Endothelial cell of umbilical vein (primary cell): Measurements from ENCODE around the gene ATP6V0E2. TPM values are rescaled to one million over a fixed set of nuclear protein-coding genes. Genes with fewer than 3 reads are reported as not detected.

Experiments
- BruUV-seq: library from RNA; stranded (reverse); fragments of 400-500 nt; replicated peaks from 2 replicates; lab custom pipeline; 2021; lab: Mats Ljungman, UMichigan
- CTCF ChIA-PET: fragments of 300-600, 350-600 bp; sonication (Branson Sonifier 250); formaldehyde crosslinking; loops from one replicate; lab custom pipeline; 2021; ENCODE audit warnings: antibody characterized with exemption, inconsistent platforms; lab: Charles Lee
- POLR2A ChIA-PET: fragments of 300-600, 350-600 bp; sonication (Branson Sonifier 250); formaldehyde crosslinking; loops from one replicate; lab custom pipeline; 2021; ENCODE audit warnings: antibody characterized with exemption, inconsistent platforms; lab: Charles Lee
- DNase-seq: peaks from one replicate; pipeline ENCODE4 v3.0.0-alpha.2; 2011; ENCODE audit warnings: low read depth, low spot score
- FAIRE-seq: peaks from 2 replicates; lab custom pipeline; 2011; peaks lifted over from hg19 to GRCh38; lab: Jason Lieb, UNC
- H2AFZ ChIP-seq: 2 replicates; pipeline ENCODE4 v1.6.0; 2012; ENCODE audit warnings: low read depth, low read length, control low read depth, inconsistent platforms
- H3K27ac ChIP-seq: 2 replicates; pipeline ENCODE4 v1.5.1; 2011; ENCODE audit warnings: low read depth, mild to moderate bottlenecking, control low read depth, low read length, moderate library complexity; ENCODE audit not compliant: insufficient read depth
- H3K27me3 ChIP-seq, 2 experiments: 2 replicates each; pipeline versions ENCODE4 v1.6.0 to v1.6.1; 2011; ENCODE audit warnings: low read length in 2 of 2, mixed read lengths in 1 of 2; ENCODE audit not compliant: control insufficient read depth in 2 of 2, insufficient read depth in 2 of 2
- H3K36me3 ChIP-seq, 2 experiments: 2 replicates in 1 of 2; 3 replicates in 1 of 2; pipeline ENCODE4 v1.5.1; 2011; ENCODE audit warnings: low read length in 2 of 2, mild to moderate bottlenecking in 1 of 2, moderate library complexity in 1 of 2; ENCODE audit not compliant: control insufficient read depth in 2 of 2, insufficient read depth in 2 of 2; ENCODE audit errors: extremely low read depth in 1 of 2
- H3K4me1 ChIP-seq: 3 replicates; pipeline ENCODE4 v1.5.1; 2011; ENCODE audit warnings: mild to moderate bottlenecking, low read length; ENCODE audit not compliant: control insufficient read depth, insufficient read depth; ENCODE audit errors: extremely low read depth
- H3K4me2 ChIP-seq: 2 replicates; pipeline ENCODE4 v1.6.1; 2011; ENCODE audit warnings: low read length, control low read depth, mixed read lengths; ENCODE audit not compliant: insufficient read depth
- H3K4me3 ChIP-seq, 3 experiments: fragments of 200-600 bp in 1 of 3; sonication (generic), shearing (Covaris generic) in 1 of 3; replicated peaks in 1 of 3; 2 replicates each; pipeline ENCODE4 v1.5.1; 2011 to 2016; ENCODE audit warnings: control low read depth in 3 of 3, low read length in 3 of 3, mild to moderate bottlenecking in 2 of 3, inconsistent platforms in 1 of 3, low read depth in 1 of 3, moderate library complexity in 1 of 3; ENCODE audit not compliant: insufficient read depth in 1 of 3
- H3K79me2 ChIP-seq: 2 replicates; pipeline ENCODE4 v1.6.0; 2012; ENCODE audit warnings: low read length, inconsistent platforms; ENCODE audit not compliant: control insufficient read depth, insufficient read depth
- H3K9ac ChIP-seq: replicated peaks from 2 replicates; pipeline ENCODE3; 2011; ENCODE audit warnings: low read length, control low read depth; ENCODE audit not compliant: insufficient read depth; ENCODE audit errors: extremely low read depth
- H3K9me1 ChIP-seq: replicated peaks from 3 replicates; pipeline ENCODE4 v1.6.0; 2011; ENCODE audit warnings: mild to moderate bottlenecking, low read length; ENCODE audit not compliant: control insufficient read depth, insufficient read depth; ENCODE audit errors: extremely low read depth
- H3K9me3 ChIP-seq: replicated peaks from 2 replicates; pipeline ENCODE4 v1.5.1; 2012; ENCODE audit warnings: low read length, inconsistent platforms; ENCODE audit not compliant: control insufficient read depth, insufficient read depth
- H4K20me1 ChIP-seq: replicated peaks from 2 replicates; pipeline ENCODE3; 2011; ENCODE audit warnings: mild to moderate bottlenecking, low read length; ENCODE audit not compliant: control insufficient read depth, insufficient read depth; ENCODE audit errors: extremely low read depth
- EZH2 ChIP-seq: IDR thresholded peaks from 2 replicates; pipeline ENCODE4 v1.6.1; 2012; ENCODE audit warnings: borderline replicate concordance, low read depth, mild to moderate bottlenecking, moderate library complexity, low read length, inconsistent platforms; ENCODE audit not compliant: severe bottlenecking
- FOS ChIP-seq: IDR thresholded peaks from 2 replicates; pipeline ENCODE4 v1.6.1; 2011; ENCODE audit warnings: mild to moderate bottlenecking, low read length, moderate library complexity, borderline replicate concordance; ENCODE audit not compliant: insufficient read depth
- GATA2 ChIP-seq: IDR thresholded peaks from 2 replicates; pipeline ENCODE4 v1.7.0; 2011; ENCODE audit warnings: low read depth, mild to moderate bottlenecking, moderate library complexity, mixed read lengths, low read length; ENCODE audit not compliant: insufficient read length, insufficient read depth
- JUN ChIP-seq: IDR thresholded peaks from 2 replicates; pipeline ENCODE4 v1.6.1; 2011; ENCODE audit warnings: borderline replicate concordance, low read depth; ENCODE audit not compliant: insufficient read length, insufficient read depth
- MYC ChIP-seq: IDR thresholded peaks from one replicate; pipeline ENCODE4 v1.6.1; 2011; ENCODE audit warnings: mild to moderate bottlenecking, low read depth, low read length
- POLR2A ChIP-seq: IDR thresholded peaks from 2 replicates; pipeline ENCODE4 v1.6.1; 2012; ENCODE audit warnings: low read depth, mild to moderate bottlenecking, control low read depth, low read length
- POLR2AphosphoS5 ChIP-seq: IDR thresholded peaks from 2 replicates; pipeline ENCODE4 v1.6.1; 2012; ENCODE audit warnings: low read depth, mild to moderate bottlenecking, control low read depth, low read length, moderate library complexity; ENCODE audit not compliant: insufficient read depth
- dilution Hi-C: fragments of 300-500 bp; cut with MboI; formaldehyde crosslinking; loops from one replicate; pipeline ENCODE4 v1.15.0; 2019; ENCODE audit warnings: low sequenced_read_pairs; ENCODE audit not compliant: extremely low pct_ligation_motif_present
- intact Hi-C: fragments of 100-400 bp; cut with micrococcal nuclease; formaldehyde crosslinking; loops from one replicate; pipeline ENCODE4 v1.10.0; 2022
- polyA plus RNA-seq, 4 experiments: library from polyadenylated mRNA; depleted of rRNA in 3 of 4; stranded (reverse) in 3 of 4; unstranded in 1 of 4; fragments of >200 nt; gene quantifications; 2 replicates each; pipeline versions ENCODE4 v1.2.1 to v1.2.3, GENCODE V29; 2011 to 2012; ENCODE audit warnings: missing spikeins in 1 of 4
- total RNA-seq: library from RNA; stranded (reverse); gene quantifications from 2 replicates; pipeline ENCODE4 v1.2.3, GENCODE V29; 2021

Gene ATP6V0E2
- total and polyA plus RNA-seq, 2 donors (not counting 3 experiments of a cell fraction or from before 2014, with no cell fraction given): 27.8 to 36.8 TPM

DNA sequence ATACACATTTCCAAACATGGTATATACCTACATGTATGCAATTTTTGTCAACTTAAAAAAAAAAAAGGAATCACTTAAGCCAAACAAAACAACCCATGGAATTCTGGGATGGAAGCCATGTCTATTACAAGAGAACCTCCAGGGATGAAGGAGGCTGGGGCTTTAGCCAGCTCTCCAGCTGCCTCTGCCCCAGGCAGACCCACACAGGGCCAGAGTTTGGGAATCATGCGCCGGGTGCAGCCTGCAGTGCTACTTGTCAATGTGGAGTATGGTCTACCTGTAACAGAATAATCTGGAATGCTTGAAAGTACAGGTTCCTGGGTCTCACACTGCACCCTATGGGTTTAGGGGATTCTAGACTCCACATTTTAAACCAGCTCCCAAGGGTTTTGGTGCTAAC, 10.8 kb downstream of the ATP6V0E2 start:
- Histone ChIP-seq H4K20me1 (no peaks in the 10 kb centered on the region), H3K4me1 (no peaks in the 10 kb centered on the region), H3K27me3 (no peaks in the 10 kb centered on the region), H3K79me2 (no peaks in the 10 kb centered on the region), H3K9me3 (no peaks in the 10 kb centered on the region), H3K27ac (no peak overlapping the region), H2AFZ (no peak overlapping the region), H3K36me3 (no peaks in the 10 kb centered on the region), H3K4me2 (no peak overlapping the region), H3K4me3 (no peak overlapping the region), H3K9me1 (no peaks in the 10 kb centered on the region), H3K9ac (no peak overlapping the region)
- no peak for TF ChIP-seq EZH2
- no peak for TF ChIP-seq MYC
- TF ChIP-seq POLR2A: no peak
- TF ChIP-seq GATA2: no peak
- TF ChIP-seq JUN: no peak
- TF ChIP-seq POLR2AphosphoS5: no peak
- no peak for TF ChIP-seq FOS
- dilution Hi-C loops (no loop called here), intact Hi-C loops (loop anchor here (5.0 kb wide), 1 partner anchor 163 kb away; no protein-coding TSS in a partner anchor)
- no TSS peak for BruUV-seq
- DNase-seq (no peak), FAIRE-seq (no peak)
- POLR2A ChIA-PET: no interaction called here
- CTCF ChIA-PET: interaction anchor here (0.9 to 2.3 kb wide), 6 partner anchors 13 to 222 kb away, joined by 3 to 10 read pairs (median 3); no protein-coding TSS in a partner anchor

DNA sequence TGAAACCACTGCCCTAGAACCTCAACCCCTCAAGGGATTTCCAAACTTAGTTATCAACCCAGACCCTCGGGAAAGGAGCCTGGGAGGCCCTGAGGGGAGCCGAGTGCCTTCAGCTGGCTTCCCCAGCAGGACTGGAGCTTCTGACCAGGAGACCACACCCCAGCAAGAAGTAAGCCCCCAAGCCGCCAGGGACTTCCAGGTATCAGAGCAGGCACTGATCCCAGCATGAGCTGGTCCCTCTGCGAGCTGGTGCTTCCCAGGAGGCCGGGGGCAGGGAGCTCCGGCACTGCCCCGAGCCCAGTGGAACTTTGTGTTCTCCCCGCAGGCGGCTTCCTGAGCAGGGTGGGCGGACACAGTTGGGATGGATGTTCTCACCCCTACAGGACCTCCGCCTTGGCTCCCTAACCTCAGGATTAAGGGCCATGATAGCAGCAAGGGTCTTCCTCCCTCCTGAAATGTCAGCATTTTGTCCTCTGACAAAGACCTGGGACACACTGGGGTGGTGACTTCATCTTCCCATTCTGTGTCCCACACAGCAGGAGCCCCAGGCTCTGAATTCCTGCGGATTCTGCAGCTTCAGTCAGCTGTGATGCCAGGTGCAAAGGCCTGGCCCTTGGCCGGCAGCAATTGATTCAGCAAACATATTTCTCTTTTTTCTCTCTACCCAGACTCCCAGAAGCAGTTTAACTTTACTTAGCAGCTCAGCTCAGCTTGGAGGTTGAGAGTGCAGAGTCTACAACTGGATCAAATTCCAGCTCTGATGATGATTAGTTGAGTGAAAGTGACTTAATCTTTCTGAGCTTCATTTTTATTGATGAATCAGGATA, 11.6 kb downstream of the ATP6V0E2 start:
- Histone ChIP-seq H3K4me3 (no peak overlapping the region), H4K20me1 (no peaks in the 10 kb centered on the region), H3K36me3 (no peaks in the 10 kb centered on the region), H3K27ac (no peak overlapping the region), H3K9me3 (no peaks in the 10 kb centered on the region), H3K9ac (no peak overlapping the region), H3K79me2 (no peaks in the 10 kb centered on the region), H3K9me1 (no peaks in the 10 kb centered on the region), H3K4me2 (no peak overlapping the region), H3K27me3 (no peaks in the 10 kb centered on the region), H3K4me1 (no peaks in the 10 kb centered on the region), H2AFZ (no peak overlapping the region)
- ChIA-PET CTCF (no interaction called here), POLR2A (no interaction called here)
- FAIRE-seq (no peak), DNase-seq (no peak)
- BruUV-seq: no TSS peak
- intact Hi-C loops (no loop called here), dilution Hi-C loops (no loop called here)
- no peak for TF ChIP-seq EZH2
- TF ChIP-seq FOS: no peak
- no peak for TF ChIP-seq MYC
- TF ChIP-seq JUN: no peak
